GM18505 (cell line): ENCODE data around the gene PDCD10.

Experiments
- ATAC-seq: cut with Tn5 transposase; IDR thresholded peaks from one replicate; pipeline ENCODE4 v1.9.1; 2021; ENCODE audit not compliant: unreplicated experiment
- POLR2A ChIP-seq: IDR thresholded peaks from 4 replicates; pipeline ENCODE4 v1.6.1; 2011; ENCODE audit warnings: borderline replicate concordance; ENCODE audit not compliant: insufficient read depth, insufficient read length; ENCODE audit errors: extremely low read depth

PDCD10 gene

DNA sequence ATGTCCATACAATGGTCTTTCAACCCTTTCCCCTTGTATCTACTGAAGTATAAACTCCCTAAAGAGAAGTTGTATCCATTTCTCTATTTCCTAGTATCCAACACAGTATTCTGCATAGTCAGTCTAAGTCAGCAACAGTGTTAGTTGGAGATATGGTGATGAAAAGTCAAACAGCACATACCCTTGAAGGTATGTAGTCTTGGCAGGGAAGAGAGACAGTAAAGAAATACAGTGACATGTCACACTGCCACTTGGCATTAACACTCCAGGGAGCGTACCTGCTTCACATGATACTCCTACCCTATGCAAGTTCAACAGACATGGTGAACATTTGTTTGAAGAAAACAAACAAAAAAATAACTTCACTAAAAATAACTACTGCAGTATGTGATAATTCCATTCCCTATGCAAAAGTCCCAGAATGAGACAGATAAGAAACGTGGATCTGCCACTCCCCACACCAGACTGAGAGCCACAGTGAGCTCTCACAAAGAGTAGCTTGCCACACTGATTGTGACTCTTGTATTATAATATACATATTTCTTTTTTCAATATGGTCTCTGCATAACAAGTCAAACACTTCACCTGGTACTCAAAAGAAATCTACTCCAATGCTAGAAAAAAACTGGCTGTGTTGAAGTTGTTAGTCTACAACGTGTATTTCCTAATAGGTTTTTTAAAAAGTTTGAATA, 5.9 kb downstream of the PDCD10 start:
- ATAC-seq: no peak
- no peak for TF ChIP-seq POLR2A

DNA sequence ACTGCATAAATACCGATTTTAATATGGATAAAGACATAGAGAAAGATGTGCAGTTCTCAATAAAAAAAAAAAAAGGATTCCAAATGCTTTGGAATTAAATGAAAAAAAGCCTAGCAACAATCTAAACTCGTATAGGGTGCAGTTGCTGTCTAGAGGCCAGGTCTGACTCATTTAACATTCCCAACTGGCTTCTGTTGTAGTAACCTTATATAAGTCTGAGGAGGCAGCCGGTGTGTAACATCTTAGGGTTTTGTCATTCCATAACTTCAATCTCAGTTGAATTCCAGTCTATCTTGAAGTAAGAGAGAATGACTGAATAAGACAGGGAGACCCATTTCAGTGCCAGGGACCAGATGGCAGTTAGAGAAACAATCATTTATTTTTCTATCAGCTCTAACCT, 6.5 kb downstream of the PDCD10 start:
- TF ChIP-seq POLR2A: no peak
- ATAC-seq: no peak

DNA sequence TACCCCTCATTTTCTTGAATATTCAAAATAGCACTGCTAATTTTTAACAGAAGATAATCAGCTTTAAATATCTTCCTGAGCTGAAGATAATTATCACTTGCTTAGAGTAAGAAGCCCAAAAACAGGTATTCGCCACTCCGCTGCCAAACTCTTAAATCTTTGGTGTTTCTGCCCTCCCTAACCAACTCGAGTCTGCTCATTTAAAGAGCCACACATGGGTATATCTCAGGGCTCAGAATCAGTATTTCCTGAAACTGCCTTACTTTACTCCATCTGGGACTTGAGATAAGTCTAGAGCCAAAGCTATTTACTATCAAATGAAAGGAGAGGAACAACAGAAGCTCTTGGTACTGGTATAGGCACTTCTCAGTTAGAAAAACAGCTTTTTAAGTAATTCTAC, 10.8 kb downstream of the PDCD10 start:
- no peak for ATAC-seq
- no peak for TF ChIP-seq POLR2A

DNA sequence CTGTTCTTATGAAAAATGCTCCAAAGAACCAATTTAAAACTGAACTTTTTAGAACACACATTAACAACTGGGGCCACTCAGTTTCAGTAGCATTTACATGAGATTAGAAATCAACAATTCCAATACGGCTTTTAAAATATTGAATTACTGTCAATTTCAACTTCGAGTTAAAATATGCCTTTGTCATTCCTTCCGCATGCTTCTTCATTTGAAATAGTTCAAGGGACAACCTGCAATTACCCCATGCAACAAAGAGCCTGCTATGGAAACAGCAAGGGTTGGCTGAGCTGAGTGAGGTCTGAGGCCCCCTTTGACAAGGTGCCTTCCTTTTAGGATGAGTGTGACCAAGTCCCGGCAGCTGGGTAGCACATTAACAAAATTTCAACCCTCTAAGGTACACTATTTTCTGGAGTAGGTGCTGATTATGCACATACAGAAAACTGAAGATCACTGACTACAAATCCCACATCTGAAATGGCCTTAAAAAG, 11.6 kb downstream of the PDCD10 start:
- ATAC-seq: no peak
- no peak for TF ChIP-seq POLR2A

DNA sequence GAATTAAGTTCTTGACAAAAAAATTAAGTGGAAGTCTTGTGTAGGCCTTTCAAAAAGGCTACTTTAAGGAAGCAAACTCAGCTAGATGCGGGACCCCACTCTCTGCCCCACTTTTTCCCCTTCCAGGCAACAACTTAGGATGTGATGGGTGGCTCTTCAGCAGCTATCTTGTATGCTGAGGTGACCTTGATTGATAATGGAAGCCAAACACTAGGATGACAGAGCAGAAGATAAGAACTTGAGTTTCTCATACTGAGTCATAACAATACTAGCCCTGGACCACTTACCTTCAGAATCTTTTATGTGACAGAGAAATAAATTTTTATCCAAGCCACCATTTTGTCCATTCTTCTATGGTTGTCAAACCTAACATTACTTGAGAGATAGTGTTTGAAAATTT, 16.1 kb downstream of the PDCD10 start:
- TF ChIP-seq POLR2A: no peak
- no peak for ATAC-seq

DNA sequence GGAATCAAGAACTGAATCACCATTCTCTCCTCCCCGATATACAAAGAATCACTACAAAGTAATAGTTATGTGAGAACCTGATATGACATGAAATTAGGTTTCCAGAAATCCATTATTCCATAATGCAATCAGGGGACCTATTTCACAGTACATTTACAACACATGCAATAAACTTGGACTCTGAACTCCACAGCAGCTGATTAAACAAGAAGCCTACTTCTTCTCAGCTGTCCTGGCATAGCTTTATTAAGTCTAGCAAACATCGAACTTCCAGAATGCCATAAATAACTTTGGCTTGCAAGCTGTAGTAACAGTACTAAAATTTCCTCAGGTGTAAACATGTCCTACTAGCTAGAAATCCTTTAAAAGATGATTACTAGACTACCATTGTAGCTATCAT, 17.8 kb downstream of the PDCD10 start:
- no peak for TF ChIP-seq POLR2A
- no peak for ATAC-seq

DNA sequence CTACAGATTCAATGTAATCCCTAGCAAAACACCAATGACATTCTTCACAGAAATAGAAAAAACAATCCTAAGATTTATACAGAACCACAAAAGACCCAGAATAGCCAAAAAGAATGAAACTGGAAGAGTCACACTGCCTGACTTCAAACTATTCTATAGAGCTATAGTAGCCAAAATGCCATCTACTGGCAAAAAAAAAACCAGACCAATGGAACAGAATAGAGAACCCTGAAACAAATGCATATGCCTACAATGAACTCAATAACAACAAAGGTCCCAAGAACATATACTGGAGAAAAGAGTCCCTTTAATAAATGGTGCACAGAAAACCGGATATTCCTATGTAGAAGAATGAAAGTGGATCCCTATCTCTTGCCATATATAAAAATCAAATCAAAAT, 19.8 kb downstream of the PDCD10 start:
- no peak for ATAC-seq

DNA sequence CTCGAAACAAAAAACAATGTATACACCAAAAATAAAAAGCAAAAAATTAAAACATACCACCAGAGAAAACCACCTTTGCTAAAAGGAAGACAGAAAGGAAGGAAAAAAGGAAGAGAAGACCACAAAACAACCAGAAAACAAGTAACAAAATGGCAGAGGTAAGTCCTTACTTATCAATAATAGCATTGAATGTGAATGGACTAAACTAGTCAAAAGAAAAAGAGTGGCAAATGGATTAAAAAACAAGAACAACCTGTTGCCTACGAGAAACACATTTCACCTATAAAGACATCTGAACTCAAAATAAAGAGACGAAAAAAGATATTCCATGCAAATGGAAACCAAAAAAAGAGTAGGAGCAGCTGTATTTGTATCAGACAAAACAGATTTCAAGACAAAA, 22.2 kb downstream of the PDCD10 start:
- TF ChIP-seq POLR2A: no peak
- no peak for ATAC-seq

More for the DNA sequence above, 19.8 kb downstream of the PDCD10 start:
- no peak for TF ChIP-seq POLR2A

DNA sequence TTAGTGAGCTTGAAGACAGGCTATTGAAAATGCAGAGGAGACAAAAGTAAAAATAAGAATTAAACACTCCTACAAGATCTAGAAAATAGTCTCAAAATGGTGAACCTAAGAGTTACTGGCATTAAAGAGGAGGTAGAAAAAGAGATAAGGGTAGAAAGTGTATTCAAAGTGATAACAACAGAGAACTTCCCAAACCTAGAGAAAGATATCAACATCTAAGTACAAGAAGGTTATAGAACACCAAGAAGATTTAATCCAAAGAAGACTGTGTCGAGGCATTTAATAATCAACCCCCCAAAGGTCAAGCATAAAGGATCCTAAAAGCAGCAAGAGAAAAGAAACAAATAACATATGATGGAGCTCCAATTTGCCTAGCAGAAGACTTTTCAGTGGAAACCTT, 23.3 kb downstream of the PDCD10 start:
- no peak for TF ChIP-seq POLR2A
- no peak for ATAC-seq

DNA sequence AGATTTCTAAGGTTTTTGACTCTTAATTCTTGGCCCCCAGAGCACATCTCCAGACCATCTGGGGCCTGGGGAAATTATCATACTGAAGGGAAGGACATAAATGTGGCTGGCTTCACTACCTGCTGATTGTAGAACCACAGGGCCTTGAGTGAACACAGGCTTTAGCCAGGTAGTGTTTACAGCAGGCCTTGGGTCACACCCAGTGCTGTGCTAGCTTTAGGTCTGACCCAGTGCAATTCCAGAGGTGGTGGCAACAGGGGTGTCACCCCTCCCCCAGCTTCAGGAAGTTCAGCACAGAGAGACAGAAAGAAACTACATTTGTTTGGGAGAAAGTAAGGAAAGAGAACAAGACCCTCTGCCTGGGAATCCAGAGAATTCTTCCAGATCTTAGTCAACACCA, 24.1 kb downstream of the PDCD10 start:
- ATAC-seq: no peak

DNA sequence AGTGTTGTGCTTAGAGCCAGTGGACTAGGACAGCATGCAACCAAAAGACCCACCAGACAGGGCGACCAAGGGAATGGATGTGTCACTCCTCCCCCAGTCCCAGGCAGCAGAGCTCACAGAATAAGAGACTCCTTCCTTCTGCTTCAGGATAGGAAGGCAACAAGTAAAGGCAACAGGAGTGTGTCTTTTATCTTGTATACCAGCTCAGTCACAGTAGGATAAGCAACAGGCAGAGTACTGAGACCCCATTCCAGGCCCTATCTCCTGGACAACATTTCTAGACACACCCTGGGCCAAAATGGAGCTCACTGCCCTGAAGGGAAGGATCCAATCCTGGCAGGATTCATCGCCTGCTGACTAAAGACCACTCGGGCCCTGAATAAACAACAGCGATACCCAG, 25.0 kb downstream of the PDCD10 start:
- no peak for ATAC-seq
- TF ChIP-seq POLR2A: no peak

More for the DNA sequence above, 24.1 kb downstream of the PDCD10 start:
- no peak for TF ChIP-seq POLR2A

DNA sequence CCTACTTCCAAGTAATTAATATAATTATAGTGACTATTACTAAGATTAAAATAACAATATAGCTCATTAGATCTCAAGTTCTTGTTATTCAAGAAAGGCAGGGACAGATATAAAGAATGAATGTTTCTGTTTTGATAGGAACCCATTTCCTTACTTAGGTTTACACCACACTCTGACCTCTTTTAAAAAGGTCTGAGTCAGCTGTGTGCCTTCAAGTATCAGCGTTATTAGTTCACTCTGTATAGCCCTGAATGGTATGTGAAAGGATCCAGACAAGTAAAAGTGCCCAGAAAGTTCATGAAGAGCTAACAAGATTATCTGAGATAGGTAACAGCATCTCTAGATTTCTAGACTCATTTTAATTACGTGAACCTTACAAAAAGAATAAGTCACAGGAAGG, 28.9 kb downstream of the PDCD10 start:
- ATAC-seq: no peak
- no peak for TF ChIP-seq POLR2A

DNA sequence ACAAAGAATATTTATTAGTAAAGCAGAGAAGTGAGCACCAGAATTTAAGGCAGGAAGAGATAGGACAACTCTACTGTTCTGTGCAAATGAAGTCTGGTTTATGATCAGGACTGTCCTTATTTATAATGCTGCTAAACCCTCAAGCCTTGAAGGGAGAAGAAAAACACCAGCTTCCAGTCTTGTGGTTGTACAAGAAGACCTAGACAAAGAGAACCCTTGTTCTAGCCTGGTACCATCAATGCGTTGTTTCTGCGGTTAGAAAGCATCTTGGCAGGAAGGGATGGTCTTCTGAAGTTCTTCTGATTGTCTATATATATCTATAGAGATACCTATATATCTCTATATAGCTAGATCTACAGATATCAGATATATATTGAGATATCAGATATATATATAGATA, 33.8 kb downstream of the PDCD10 start:
- TF ChIP-seq POLR2A: no peak
- ATAC-seq: no peak

DNA sequence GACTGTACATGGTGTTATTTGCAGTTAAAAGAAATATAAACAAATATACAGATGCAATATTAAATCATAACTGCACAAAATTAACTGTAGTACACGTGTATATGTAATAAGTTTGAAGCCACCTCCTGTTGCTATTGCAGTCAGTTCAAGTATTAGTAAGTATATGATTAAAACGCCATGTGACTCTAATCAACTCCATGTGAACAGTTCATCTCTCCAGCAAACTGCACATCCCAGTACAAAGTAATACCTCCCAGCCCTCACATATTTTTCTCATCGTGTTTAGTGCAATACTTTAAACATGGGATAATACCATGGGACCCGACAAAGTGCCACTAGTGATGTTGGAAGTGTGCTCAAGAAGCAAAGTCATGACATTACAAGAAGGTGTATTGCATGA, 34.6 kb downstream of the PDCD10 start:
- ATAC-seq: no peak
- TF ChIP-seq POLR2A: no peak

DNA sequence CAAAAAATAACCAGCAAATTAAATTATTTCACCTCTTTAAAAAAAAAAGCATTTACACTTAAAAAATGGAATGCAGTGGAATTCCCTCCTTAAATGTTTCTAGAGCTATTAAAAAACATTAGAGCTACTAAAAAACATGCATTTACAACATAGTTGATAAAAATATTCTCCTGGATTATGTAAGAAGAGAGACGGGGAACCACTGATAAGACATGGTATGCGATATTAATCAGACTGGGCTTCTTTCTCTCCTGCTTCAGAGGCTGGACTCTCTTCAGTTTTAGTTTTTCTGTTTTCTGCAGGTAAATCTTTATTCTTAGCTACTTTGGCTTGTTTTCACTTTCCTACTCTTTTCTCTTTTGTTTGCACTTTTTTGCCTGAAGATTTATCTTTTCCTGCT, 40.6 kb downstream of the PDCD10 start:
- no peak for ATAC-seq
- no peak for TF ChIP-seq POLR2A

DNA sequence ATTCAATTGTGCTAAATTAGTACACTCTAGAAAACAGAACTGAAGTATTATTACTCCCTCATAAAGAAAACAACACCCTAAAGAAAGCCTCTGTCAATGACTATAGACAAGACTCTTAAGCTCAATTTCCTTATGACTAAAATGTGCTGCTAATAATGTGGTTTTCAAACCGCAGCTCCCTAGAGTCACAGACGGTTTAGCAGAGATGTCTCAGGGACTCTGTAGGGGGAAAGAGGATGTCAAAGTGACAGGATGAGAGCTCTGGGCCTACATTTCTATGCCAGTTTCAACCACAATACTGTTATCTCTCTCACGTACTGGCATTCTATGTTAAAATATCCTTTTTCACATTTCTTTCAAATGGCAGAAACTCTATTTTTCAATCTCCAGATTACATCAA, 43.3 kb downstream of the PDCD10 start:
- no peak for TF ChIP-seq POLR2A
- ATAC-seq: peak; percentile 100

DNA sequence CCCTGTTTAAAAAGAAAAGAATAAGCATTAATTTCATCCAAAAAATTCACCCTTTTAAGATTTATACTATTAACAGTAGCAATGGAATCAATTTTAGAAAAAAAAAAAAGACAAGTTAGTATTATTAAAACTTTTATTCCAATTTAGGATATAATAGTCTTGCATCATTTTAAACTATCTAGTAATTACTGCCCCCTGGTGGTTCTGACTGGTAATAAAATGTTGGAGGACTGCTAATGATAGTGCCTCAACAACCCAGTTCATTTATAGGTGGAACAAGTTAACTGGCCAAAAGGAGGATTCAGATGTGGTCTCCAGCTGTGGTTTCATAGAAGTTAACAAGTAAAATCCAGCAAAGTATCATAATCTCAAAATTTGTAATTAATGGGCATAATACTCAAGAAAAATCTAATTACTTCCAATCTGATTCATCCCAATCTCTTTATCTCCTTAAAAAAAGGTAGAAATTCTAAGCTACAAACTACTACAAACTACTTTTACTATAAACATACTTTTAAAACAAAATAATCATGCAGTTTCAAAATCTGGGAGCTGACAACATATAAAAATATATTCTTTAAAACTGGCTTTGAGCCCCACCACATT, 50.2 kb downstream of the PDCD10 start:
- ATAC-seq: peak; percentile 75
- TF ChIP-seq POLR2A: no peak
